ENCODE measurements around the gene BABAM2.

DNA sequence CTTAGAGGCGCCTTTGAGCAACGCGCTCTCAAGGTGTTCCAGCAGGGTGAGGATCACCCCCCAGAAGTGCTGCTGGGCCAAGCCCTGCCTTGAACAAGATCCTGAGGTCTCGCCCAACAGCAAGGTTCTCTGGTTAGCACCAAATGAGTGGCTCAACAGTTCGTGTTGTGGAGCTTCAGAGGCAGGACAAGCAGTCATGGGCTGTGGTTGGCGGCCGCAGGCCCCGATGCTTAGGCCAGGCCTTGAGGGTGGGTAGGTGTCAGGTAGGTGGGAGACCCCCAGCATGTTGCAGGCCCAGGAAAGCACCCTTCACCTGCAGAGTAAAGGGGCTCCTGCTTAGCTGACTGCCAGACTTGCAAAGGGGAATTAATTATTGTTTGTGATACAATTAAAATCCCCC is 431.9 kb downstream of the BABAM2 start:
- TF ChIP-seq, protein P1, sequence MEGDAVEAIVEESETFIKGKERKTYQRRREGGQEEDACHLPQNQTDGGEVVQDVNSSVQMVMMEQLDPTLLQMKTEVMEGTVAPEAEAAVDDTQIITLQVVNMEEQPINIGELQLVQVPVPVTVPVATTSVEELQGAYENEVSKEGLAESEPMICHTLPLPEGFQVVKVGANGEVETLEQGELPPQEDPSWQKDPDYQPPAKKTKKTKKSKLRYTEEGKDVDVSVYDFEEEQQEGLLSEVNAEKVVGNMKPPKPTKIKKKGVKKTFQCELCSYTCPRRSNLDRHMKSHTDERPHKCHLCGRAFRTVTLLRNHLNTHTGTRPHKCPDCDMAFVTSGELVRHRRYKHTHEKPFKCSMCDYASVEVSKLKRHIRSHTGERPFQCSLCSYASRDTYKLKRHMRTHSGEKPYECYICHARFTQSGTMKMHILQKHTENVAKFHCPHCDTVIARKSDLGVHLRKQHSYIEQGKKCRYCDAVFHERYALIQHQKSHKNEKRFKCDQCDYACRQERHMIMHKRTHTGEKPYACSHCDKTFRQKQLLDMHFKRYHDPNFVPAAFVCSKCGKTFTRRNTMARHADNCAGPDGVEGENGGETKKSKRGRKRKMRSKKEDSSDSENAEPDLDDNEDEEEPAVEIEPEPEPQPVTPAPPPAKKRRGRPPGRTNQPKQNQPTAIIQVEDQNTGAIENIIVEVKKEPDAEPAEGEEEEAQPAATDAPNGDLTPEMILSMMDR (conservative IDR thresholded peaks at IDR 0.05; ENCODE audit: low read length) = no peak
- TF ChIP-seq EZH2phosphoT487 (IDR thresholded peaks at IDR 0.05; ENCODE audit: borderline replicate concordance, low read depth, low read length) = no peak
